ENCODE results near the gene CCDC30.

CCDC30 gene

DNA sequence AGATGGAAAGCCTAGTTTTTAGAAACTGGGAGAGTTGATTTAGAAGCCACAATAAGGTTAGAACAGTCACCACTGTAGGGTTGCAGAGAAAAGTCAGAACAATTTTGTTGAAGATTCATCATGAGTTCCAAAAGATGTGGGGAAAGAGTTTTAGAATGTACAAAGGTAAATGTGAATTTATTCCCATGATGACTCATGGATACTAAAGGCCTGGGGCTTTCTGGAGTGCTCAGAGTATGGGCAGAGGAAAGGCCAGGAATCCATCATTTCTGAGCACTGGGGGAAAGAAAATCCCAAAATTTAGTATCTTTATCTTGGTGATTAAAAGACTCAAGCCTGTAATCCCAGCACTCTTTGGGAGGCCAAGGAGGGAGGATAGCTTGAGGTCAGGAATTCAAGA, 236.9 kb downstream of the CCDC30 start:
- no peak for DNase-seq

- DNase-seq = no peak
These were observed 240.9 kb downstream of the CCDC30 start for GRCh38 chr1:42703888-42704464.
